B cell (primary cell): ENCODE results near the gene MBNL1.
"Not testable (repeated sequence)": the region's sequence is repeated elsewhere in the genome, so short reads cannot be mapped to it uniquely, and the experiment has no call there.

Experiments
- EZH2 ChIP-seq: IDR thresholded peaks from 2 replicates; pipeline ENCODE4 v1.6.1; 2012; ENCODE audit warnings: borderline replicate concordance, low read depth, mild to moderate bottlenecking, moderate library complexity, low read length; ENCODE audit not compliant: insufficient read depth, poor library complexity, severe bottlenecking
- TF ChIP-seq, protein P1 (sequence below): fragments of 200-600 bp; IDR thresholded peaks from one replicate; pipeline ENCODE4 v1.8.0; 2022; ENCODE audit warnings: antibody characterized with exemption, mild to moderate bottlenecking

DNA sequence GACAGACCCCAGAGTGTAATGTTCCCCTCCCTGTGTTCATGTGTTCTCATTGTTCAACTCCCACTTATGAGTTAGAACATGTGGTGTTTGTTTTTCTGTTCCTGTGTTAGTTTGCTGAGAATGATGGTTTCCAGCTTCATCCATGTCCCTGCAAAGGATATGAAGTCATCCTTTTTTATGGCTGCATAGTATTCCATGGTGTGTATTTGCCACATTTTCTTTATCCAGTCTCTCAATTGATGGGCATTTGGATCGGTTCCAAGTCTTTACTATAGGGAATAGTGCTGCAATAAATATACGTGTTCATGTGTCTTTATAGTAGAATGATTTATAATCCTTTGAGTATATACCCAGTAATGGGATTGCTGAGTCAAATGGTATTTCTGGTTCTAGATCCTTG is 98.5 kb downstream of the MBNL1 start:
- TF ChIP-seq, protein P1, sequence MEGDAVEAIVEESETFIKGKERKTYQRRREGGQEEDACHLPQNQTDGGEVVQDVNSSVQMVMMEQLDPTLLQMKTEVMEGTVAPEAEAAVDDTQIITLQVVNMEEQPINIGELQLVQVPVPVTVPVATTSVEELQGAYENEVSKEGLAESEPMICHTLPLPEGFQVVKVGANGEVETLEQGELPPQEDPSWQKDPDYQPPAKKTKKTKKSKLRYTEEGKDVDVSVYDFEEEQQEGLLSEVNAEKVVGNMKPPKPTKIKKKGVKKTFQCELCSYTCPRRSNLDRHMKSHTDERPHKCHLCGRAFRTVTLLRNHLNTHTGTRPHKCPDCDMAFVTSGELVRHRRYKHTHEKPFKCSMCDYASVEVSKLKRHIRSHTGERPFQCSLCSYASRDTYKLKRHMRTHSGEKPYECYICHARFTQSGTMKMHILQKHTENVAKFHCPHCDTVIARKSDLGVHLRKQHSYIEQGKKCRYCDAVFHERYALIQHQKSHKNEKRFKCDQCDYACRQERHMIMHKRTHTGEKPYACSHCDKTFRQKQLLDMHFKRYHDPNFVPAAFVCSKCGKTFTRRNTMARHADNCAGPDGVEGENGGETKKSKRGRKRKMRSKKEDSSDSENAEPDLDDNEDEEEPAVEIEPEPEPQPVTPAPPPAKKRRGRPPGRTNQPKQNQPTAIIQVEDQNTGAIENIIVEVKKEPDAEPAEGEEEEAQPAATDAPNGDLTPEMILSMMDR: not testable (repeated sequence)
- TF ChIP-seq EZH2: not testable (repeated sequence)
